ENCODE results near the gene NRXN3.

NRXN3 gene

DNA sequence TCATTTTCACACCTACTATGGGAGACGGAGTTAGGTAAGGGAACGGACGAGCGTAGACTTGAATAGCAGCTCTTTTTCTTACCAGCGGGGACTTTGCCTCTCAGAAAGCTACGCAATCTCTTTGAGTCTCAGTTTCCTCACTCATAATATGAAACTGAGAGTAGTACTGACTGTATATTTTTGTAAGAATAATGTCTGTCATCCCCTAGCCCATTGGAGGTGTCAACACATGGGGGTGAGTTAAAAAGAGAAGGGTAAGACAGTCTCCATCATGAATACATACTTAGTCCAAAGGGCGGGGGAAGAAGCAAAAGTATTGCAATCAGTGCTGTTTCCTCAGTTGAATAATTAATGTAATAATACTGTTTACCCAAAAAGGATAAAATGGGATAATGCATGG, 592.2 kb downstream of the NRXN3 start (continued):
- no peak for TF ChIP-seq INSM2 (tag by site-specific recombination; IDR thresholded peaks at IDR 0.05)

GRCh38 chr14:78763746-78764145, 593.6 kb downstream of the NRXN3 start:
- no peaks in the 10 kb centered on the region for H3K9me3 ChIP-seq (ENCODE audit: control insufficient read depth, insufficient read depth, low read depth, low read length)
- no peaks in the 10 kb centered on the region for H3K4me1 ChIP-seq (ENCODE audit: control insufficient read depth, insufficient read depth, low read length)
- no peak for TF ChIP-seq ZNF423 (tag by site-specific recombination; IDR thresholded peaks at IDR 0.05)
- no peak overlapping the region for H3K4me3 ChIP-seq (ENCODE audit: low read depth, low read length)
- no peaks in the 10 kb centered on the region for H3K36me3 ChIP-seq (ENCODE audit: control insufficient read depth in 2 of 2, insufficient read depth in 1 of 2, low read length in 2 of 2)
- POLR2A ChIA-PET, result no interaction called here
- H3K27ac ChIP-seq (ENCODE audit: extremely low read depth, low read depth, low read length), result no peak overlapping the region
- CTCF ChIA-PET, result no interaction called here

GRCh38 chr14:78764240-78764639, 594.1 kb downstream of the NRXN3 start:
- Histone ChIP-seq H3K4me3 (ENCODE audit: low read depth, low read length) (no peak overlapping the region), H3K4me1 (ENCODE audit: control insufficient read depth, insufficient read depth, low read length) (no peaks in the 10 kb centered on the region), H3K9me3 (ENCODE audit: control insufficient read depth, insufficient read depth, low read depth, low read length) (no peaks in the 10 kb centered on the region), H3K27ac (ENCODE audit: extremely low read depth, low read depth, low read length) (no peak overlapping the region), H3K36me3 (ENCODE audit: control insufficient read depth in 2 of 2, insufficient read depth in 1 of 2, low read length in 2 of 2) (no peaks in the 10 kb centered on the region)
- CTCF ChIA-PET, result no interaction called here
- POLR2A ChIA-PET, result no interaction called here
- TF ChIP-seq ZNF791 (tag by site-specific recombination; IDR thresholded peaks at IDR 0.05), result no peak
- TF ChIP-seq ZNF544 (tag by site-specific recombination; IDR thresholded peaks at IDR 0.05), result no peak
- TF ChIP-seq ZNF292 (tag by site-specific recombination; IDR thresholded peaks at IDR 0.05; ENCODE audit: borderline replicate concordance, low read depth), result no peak
- TF ChIP-seq ZNF239 (tag by site-specific recombination; IDR thresholded peaks at IDR 0.05), result no peak
- TF ChIP-seq ZNF610 (tag by site-specific recombination; IDR thresholded peaks at IDR 0.05; ENCODE audit: borderline replicate concordance), result no peak
- no peak for TF ChIP-seq ZNF549 (tag by site-specific recombination; IDR thresholded peaks at IDR 0.05)
- TF ChIP-seq SALL2 (tag by site-specific recombination; IDR thresholded peaks at IDR 0.05; ENCODE audit: borderline replicate concordance), result no peak
- TF ChIP-seq ZNF830 (tag by site-specific recombination; IDR thresholded peaks at IDR 0.05; ENCODE audit: low read depth), result no peak

DNA sequence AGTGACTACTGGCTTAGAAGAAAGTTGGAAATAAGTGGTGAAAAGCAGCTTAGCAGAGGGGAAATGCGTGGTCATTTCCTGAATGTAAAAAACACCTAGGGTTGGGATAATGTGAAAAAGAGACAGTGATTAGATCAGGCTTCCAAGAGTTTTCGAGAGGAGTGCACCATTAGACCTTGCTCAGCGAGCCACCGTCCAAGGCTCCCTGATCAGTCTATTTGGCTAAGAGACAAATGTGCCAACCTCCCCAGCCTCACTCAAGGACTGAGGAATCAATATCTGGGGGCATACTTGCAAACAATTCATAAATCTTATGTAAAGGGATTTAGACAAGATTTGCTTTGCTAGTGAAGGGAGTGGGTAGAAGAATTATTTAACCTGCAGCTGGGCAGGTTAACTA, 594.5 kb downstream of the NRXN3 start:
- H3K4me1 ChIP-seq (ENCODE audit: control insufficient read depth, insufficient read depth, low read length), result no peaks in the 10 kb centered on the region
- no peaks in the 10 kb centered on the region for H3K9me3 ChIP-seq (ENCODE audit: control insufficient read depth, insufficient read depth, low read depth, low read length)
- POLR2A ChIA-PET, result no interaction called here
- no peak overlapping the region for H3K27ac ChIP-seq (ENCODE audit: extremely low read depth, low read depth, low read length)
- CTCF ChIA-PET, result no interaction called here
- H3K36me3 ChIP-seq (ENCODE audit: control insufficient read depth in 2 of 2, insufficient read depth in 1 of 2, low read length in 2 of 2), result no peaks in the 10 kb centered on the region
- no peak overlapping the region for H3K4me3 ChIP-seq (ENCODE audit: low read depth, low read length)
- no peak for TF ChIP-seq ZNF184 (tag by site-specific recombination; IDR thresholded peaks at IDR 0.05)
- TF ChIP-seq ZNF529 (tag by site-specific recombination; IDR thresholded peaks at IDR 0.05; ENCODE audit: insufficient replicate concordance), result no peak
- TF ChIP-seq ZNF433 (tag by site-specific recombination; IDR thresholded peaks at IDR 0.05; ENCODE audit: low read depth), result no peak
- TF ChIP-seq ZNF132 (tag by site-specific recombination; IDR thresholded peaks at IDR 0.05; ENCODE audit: borderline replicate concordance), result no peak
- TF ChIP-seq ZNF521 (tag by site-specific recombination; IDR thresholded peaks at IDR 0.05), result no peak
- TF ChIP-seq ZNF221 (tag by site-specific recombination; IDR thresholded peaks at IDR 0.05; ENCODE audit: borderline replicate concordance), result no peak
- no peak for TF ChIP-seq ZNF585B (tag by site-specific recombination; IDR thresholded peaks at IDR 0.05)
- TF ChIP-seq ZNF335 (tag by site-specific recombination; conservative IDR thresholded peaks at IDR 0.05), result no peak
- TF ChIP-seq ZNF311 (tag by site-specific recombination; IDR thresholded peaks at IDR 0.05; ENCODE audit: borderline replicate concordance), result no peak
- TF ChIP-seq KLF7 (tag by site-specific recombination; IDR thresholded peaks at IDR 0.05; ENCODE audit: borderline replicate concordance), result no peak
- TF ChIP-seq ZNF561 (tag by site-specific recombination; IDR thresholded peaks at IDR 0.05; ENCODE audit: borderline replicate concordance), result no peak
- TF ChIP-seq REPIN1 (tag by site-specific recombination; IDR thresholded peaks at IDR 0.05; ENCODE audit: low read depth), result no peak
- TF ChIP-seq OSR2 (tag by site-specific recombination; IDR thresholded peaks at IDR 0.05), result no peak
- no peak for TF ChIP-seq ZFP3 (tag by site-specific recombination; IDR thresholded peaks at IDR 0.05; ENCODE audit: low read depth)
- TF ChIP-seq ZNF175 (tag by site-specific recombination; IDR thresholded peaks at IDR 0.05), result no peak
